ENCODE results near the gene PDE6C.

DNA sequence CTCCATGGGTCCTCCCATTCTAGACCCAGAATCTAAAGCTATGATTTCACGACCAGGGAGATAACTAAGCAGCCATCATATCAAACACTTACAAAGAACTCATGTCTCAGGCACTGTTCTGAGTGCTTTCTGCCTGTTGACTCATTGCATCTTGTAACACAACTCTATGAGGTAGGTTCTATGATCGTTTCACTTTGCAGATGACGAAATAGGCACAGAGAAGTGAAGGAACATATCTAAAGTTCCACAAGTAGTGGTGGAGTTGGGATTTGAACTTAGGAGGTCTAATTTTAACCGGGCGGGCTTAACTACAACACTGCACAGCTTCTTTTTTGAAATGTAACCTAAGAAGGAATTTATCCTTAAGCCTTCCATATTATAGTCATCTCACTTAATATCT is 14.2 kb upstream of the PDE6C start:
- TF ChIP-seq POLR2A (IDR thresholded peaks at IDR 0.05) = no peak
- TF ChIP-seq, protein P1, sequence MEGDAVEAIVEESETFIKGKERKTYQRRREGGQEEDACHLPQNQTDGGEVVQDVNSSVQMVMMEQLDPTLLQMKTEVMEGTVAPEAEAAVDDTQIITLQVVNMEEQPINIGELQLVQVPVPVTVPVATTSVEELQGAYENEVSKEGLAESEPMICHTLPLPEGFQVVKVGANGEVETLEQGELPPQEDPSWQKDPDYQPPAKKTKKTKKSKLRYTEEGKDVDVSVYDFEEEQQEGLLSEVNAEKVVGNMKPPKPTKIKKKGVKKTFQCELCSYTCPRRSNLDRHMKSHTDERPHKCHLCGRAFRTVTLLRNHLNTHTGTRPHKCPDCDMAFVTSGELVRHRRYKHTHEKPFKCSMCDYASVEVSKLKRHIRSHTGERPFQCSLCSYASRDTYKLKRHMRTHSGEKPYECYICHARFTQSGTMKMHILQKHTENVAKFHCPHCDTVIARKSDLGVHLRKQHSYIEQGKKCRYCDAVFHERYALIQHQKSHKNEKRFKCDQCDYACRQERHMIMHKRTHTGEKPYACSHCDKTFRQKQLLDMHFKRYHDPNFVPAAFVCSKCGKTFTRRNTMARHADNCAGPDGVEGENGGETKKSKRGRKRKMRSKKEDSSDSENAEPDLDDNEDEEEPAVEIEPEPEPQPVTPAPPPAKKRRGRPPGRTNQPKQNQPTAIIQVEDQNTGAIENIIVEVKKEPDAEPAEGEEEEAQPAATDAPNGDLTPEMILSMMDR (IDR thresholded peaks at IDR 0.05) = no peak
